Hindlimb muscle (tissue), 1 donor: ENCODE results near the gene LRRC34. TPM values are rescaled to one million over a fixed set of nuclear protein-coding genes. Genes with fewer than 3 reads are reported as not detected.
A peak's percentile ranks its signal among the peaks of the same experiment; 100 is the strongest.

Source experiments
- DNase-seq: peaks from one replicate; pipeline ENCODE4 v3.0.0-alpha.2; 2013
- polyA plus RNA-seq: library from polyadenylated mRNA; unstranded; fragments of 120-200 nt; gene quantifications from one replicate; pipeline ENCODE4 v1.2.1, GENCODE V29; 2013; ENCODE audit not compliant: insufficient read length

LRRC34 gene
- polyA plus RNA-seq, 1 donor = 3.3 TPM

GRCh38 chr3:169813757-169814517, 1.2 kb upstream of the LRRC34 start:
- peak; percentile 22 for DNase-seq

- DNase-seq = no peak
Measured at GRCh38 chr3:169813278-169813677, 574 bp upstream of the LRRC34 start.

GRCh38 chr3:169811631-169812331, 923 bp downstream of the LRRC34 start:
- peak; percentile 25 for DNase-seq

- DNase-seq = no peak
Measured at GRCh38 chr3:169809230-169809795, 3.4 kb downstream of the LRRC34 start.

GRCh38 chr3:169804681-169805080, 8.0 kb downstream of the LRRC34 start:
- DNase-seq = no peak

- no peak for DNase-seq
Measured at GRCh38 chr3:169792359-169792758, 20.3 kb downstream of the LRRC34 start.

- DNase-seq = no peak
Measured at GRCh38 chr3:169790687-169791429, 21.8 kb downstream of the LRRC34 start.

GRCh38 chr3:169790219-169790618, 22.5 kb downstream of the LRRC34 start:
- DNase-seq = no peak

GRCh38 chr3:169787791-169788190, 24.9 kb downstream of the LRRC34 start:
- no peak for DNase-seq

- DNase-seq = no peak
Measured at GRCh38 chr3:169787120-169787519, 25.6 kb downstream of the LRRC34 start.

- no peak for DNase-seq
Measured at GRCh38 chr3:169781209-169781855, 31.4 kb downstream of the LRRC34 start.

- DNase-seq = no peak
Measured at GRCh38 chr3:169780742-169781141, 32.0 kb downstream of the LRRC34 start.

GRCh38 chr3:169777822-169778221, 34.9 kb downstream of the LRRC34 start:
- DNase-seq = no peak

GRCh38 chr3:169774186-169774585, 38.5 kb downstream of the LRRC34 start:
- DNase-seq = no peak

GRCh38 chr3:169772897-169773816, 39.5 kb downstream of the LRRC34 start, which contains the start of gene MYNN:
MYNN (plus strand) TSS chr3:169773396; CDS start chr3:169774296, 900 bp downstream.
- DNase-seq = peak; percentile 95

- DNase-seq = peak; percentile 87
Measured at GRCh38 chr3:169772305-169772896, 40.3 kb downstream of the LRRC34 start.

GRCh38 chr3:169771497-169772304, 41.0 kb downstream of the LRRC34 start:
- DNase-seq = peak; percentile 85

GRCh38 chr3:169769287-169770181, 43.2 kb downstream of the LRRC34 start, which contains the start of gene ACTRT3:
ACTRT3 (minus strand) TSS chr3:169769561; CDS start chr3:169769520, 41 bp downstream.
- peak; percentile 66 for DNase-seq
